Neural progenitor cell (in vitro differentiated cells): Measurements from ENCODE around the gene RASGRP3. TPM values are rescaled to one million over a fixed set of nuclear protein-coding genes. Genes with fewer than 3 reads are reported as not detected.

Experiments
- DNase-seq: peaks from one replicate; pipeline ENCODE4 v3.0.0-alpha.2; 2016; ENCODE audit warnings: low spot score
- H2AFZ ChIP-seq: fragments of 200-600 bp; sonication (generic); replicated peaks from 2 replicates; pipeline ENCODE4 v1.6.1; 2016; ENCODE audit warnings: antibody characterized with exemption
- H3F3A ChIP-seq: fragments of 200-600 bp; sonication (generic); 2 replicates; pipeline ENCODE4 v1.6.1; 2016; ENCODE audit warnings: antibody characterized with exemption, low read depth
- H3K27ac ChIP-seq: fragments of 200-600 bp; sonication (generic); 2 replicates; pipeline ENCODE4 v1.5.1; 2016; ENCODE audit warnings: mild to moderate bottlenecking
- H3K27me3 ChIP-seq: fragments of 200-600 bp; sonication (generic); 2 replicates; pipeline ENCODE4 v1.6.1; 2016; ENCODE audit warnings: mild to moderate bottlenecking, moderate library complexity
- H3K36me3 ChIP-seq: fragments of 200-600 bp; sonication (generic); 2 replicates; pipeline ENCODE4 v1.5.1; 2016
- H3K4me1 ChIP-seq: fragments of 200-600 bp; sonication (generic); 2 replicates; pipeline ENCODE4 v1.6.1; 2016; ENCODE audit warnings: mixed run types
- H3K4me2 ChIP-seq: fragments of 200-600 bp; sonication (generic); 2 replicates; pipeline ENCODE4 v1.6.1; 2016
- H3K4me3 ChIP-seq: fragments of 200-600 bp; sonication (generic); 2 replicates; pipeline ENCODE4 v1.5.1; 2016
- H3K79me2 ChIP-seq: fragments of 200-600 bp; sonication (generic); 2 replicates; pipeline ENCODE4 v1.6.1; 2016; ENCODE audit warnings: low read depth
- H3K9ac ChIP-seq: fragments of 200-600 bp; sonication (generic); 2 replicates; pipeline ENCODE4 v1.6.1; 2016
- H3K9me3 ChIP-seq: fragments of 200-600 bp; sonication (generic); 2 replicates; pipeline ENCODE4 v1.5.1; 2016; ENCODE audit warnings: low read depth
- H4K20me1 ChIP-seq: fragments of 200-600 bp; sonication (generic); 2 replicates; pipeline ENCODE4 v1.6.1; 2016; ENCODE audit warnings: low read depth
- H3K27ac Mint-ChIP-seq: 3 replicates; pipeline ENCODE4 v1.8.0; 2021; ENCODE audit warnings: mixed read lengths
- H3K27me3 Mint-ChIP-seq: 2 replicates; pipeline ENCODE4 v1.8.0; 2022; ENCODE audit warnings: low read depth, mild to moderate bottlenecking, inconsistent platforms, moderate library complexity, mixed read lengths; ENCODE audit not compliant: insufficient read depth
- H3K36me3 Mint-ChIP-seq: 3 replicates; pipeline ENCODE4 v1.8.0; 2021; ENCODE audit warnings: mixed read lengths
- H3K4me1 Mint-ChIP-seq: 3 replicates; pipeline ENCODE4 v1.8.0; 2021; ENCODE audit warnings: mixed read lengths
- H3K4me3 Mint-ChIP-seq: 3 replicates; pipeline ENCODE4 v1.8.0; 2021; ENCODE audit warnings: mild to moderate bottlenecking, moderate library complexity, mixed read lengths
- H3K9me3 Mint-ChIP-seq: 3 replicates; pipeline ENCODE4 v1.8.0; 2020; ENCODE audit warnings: mixed read lengths
- EZH2 ChIP-seq: fragments of 200-600 bp; sonication (generic); IDR thresholded peaks from 2 replicates; pipeline ENCODE4 v1.6.1; 2017; ENCODE audit warnings: antibody characterized with exemption, mild to moderate bottlenecking, moderate library complexity
- EZH2phosphoT487 ChIP-seq: fragments of 200-600 bp; sonication (generic); IDR thresholded peaks from 2 replicates; pipeline ENCODE4 v1.6.1; 2017; ENCODE audit warnings: antibody characterized with exemption
- total RNA-seq: library from RNA; depleted of rRNA; stranded (reverse); fragments of >200 nt; gene quantifications from 2 replicates; pipeline ENCODE4 v1.2.3, GENCODE V29; 2015; ENCODE audit warnings: low replicate concordance
- TF ChIP-seq, protein P1 (sequence below): fragments of 200-600 bp; sonication (generic); IDR thresholded peaks from 2 replicates; pipeline ENCODE4 v1.5.1; 2017; ENCODE audit warnings: antibody characterized with exemption, mild to moderate bottlenecking

The RASGRP3 gene
- total RNA-seq, 1 donor from 2014 or later, result not detected

DNA sequence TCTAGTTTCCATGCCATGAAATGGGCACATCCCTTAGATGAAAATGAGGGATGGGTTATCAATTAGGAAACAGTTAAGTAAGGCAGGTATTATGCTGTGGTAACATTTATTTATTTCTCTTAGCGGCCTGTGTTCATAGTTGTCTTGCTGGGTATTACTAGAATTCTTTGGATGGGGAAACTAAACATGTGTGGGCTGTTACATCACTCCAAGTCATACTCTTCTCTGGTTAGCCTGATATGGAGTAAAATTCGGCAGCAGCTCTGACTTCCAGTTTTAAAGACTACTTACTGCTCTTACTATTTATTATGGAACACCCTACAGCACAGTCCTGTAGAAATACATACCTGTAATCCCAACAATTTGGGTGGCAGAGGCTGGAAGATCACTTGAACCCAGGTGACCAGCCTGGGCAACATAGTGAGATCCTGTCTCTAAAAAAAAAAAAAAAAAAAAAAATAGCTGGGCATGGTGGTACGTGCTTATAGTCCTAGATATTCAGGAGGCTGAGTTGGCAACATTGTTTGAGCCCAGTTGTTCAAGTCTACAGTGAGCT, 33.1 kb upstream of the RASGRP3 start:
- no peaks in the 10 kb centered on the region for H4K20me1 ChIP-seq
- H3K4me2 ChIP-seq, result no peak overlapping the region
- no peaks in the 10 kb centered on the region for H3K4me1 Mint-ChIP-seq
- no peaks in the 10 kb centered on the region for H3K36me3 ChIP-seq
- no peaks in the 10 kb centered on the region for H3K9me3 ChIP-seq
- no peak overlapping the region for H3K27ac ChIP-seq
- H3K79me2 ChIP-seq, result no peaks in the 10 kb centered on the region
- TF ChIP-seq, protein P1, sequence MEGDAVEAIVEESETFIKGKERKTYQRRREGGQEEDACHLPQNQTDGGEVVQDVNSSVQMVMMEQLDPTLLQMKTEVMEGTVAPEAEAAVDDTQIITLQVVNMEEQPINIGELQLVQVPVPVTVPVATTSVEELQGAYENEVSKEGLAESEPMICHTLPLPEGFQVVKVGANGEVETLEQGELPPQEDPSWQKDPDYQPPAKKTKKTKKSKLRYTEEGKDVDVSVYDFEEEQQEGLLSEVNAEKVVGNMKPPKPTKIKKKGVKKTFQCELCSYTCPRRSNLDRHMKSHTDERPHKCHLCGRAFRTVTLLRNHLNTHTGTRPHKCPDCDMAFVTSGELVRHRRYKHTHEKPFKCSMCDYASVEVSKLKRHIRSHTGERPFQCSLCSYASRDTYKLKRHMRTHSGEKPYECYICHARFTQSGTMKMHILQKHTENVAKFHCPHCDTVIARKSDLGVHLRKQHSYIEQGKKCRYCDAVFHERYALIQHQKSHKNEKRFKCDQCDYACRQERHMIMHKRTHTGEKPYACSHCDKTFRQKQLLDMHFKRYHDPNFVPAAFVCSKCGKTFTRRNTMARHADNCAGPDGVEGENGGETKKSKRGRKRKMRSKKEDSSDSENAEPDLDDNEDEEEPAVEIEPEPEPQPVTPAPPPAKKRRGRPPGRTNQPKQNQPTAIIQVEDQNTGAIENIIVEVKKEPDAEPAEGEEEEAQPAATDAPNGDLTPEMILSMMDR, result no peak
- TF ChIP-seq EZH2 (no peak), EZH2phosphoT487 (no peak)
- H3K36me3 Mint-ChIP-seq, result no peaks in the 10 kb centered on the region
- H3K27me3 Mint-ChIP-seq, result no peaks in the 10 kb centered on the region
- no peak overlapping the region for H3K9ac ChIP-seq
- no peaks in the 10 kb centered on the region for H3K27me3 ChIP-seq
- no peaks in the 10 kb centered on the region for H3F3A ChIP-seq
- DNase-seq, result no peak
- no peaks in the 10 kb centered on the region for H3K4me1 ChIP-seq
- H3K4me3 ChIP-seq, result no peak overlapping the region
- H3K27ac Mint-ChIP-seq, result no peak overlapping the region
- no peaks in the 10 kb centered on the region for H3K9me3 Mint-ChIP-seq
- no peak overlapping the region for H3K4me3 Mint-ChIP-seq
- no peak overlapping the region for H2AFZ ChIP-seq

DNA sequence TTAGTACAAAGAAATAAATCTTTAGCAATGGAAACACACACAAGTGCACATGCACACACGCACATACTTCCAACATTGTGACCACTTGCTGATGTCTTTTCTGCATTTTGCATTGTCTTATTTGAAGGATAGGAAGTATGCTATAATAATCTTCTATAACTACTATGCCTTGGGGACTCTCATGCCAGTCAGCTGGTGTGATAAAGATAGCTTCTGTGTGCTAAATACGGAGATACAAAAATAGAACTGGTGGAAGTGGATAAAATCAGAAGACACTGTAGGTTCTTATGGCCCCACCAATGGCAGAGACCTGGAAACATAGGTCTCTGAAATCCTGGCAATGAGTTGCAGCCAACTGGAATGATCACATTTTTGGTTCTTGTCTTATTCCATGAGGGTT, 31.5 kb upstream of the RASGRP3 start:
- TF ChIP-seq, protein P1, result no peak
- no peak for TF ChIP-seq EZH2

DNA sequence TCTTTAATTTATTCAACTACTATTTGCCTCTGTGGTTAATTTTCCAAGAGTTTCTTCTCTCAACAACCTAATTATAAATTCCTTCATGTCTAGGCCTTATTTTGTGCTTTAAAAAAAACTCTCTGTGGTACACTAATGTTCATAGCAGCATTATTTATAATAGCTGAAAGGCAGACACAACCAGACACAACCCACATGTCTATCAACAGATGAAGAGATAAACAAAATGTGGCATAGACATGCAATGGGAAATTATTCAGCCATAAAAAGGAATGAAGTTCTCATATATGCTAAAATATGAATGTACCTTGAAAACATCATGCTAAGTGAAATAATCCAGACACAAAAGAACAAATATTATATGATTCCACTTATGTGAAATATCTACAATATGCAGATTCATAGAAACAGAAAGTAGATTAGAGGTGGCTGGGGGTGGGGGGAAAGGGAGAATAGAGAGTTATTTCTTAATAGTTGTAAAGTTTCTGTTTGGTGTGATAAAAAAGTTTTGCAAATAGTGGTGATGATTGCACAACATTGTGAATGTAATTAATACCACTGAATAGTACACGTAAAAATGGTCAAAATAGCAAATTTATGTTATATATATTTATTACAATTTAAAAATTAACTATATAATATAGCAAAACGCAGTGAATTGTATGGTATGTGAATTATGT, 28.1 kb upstream of the RASGRP3 start:
- Mint-ChIP-seq H3K4me3 (no peak overlapping the region), H3K9me3 (peaks cover 14% of the 10 kb centered on the region), H3K27ac (no peak overlapping the region), H3K27me3 (no peaks in the 10 kb centered on the region), H3K4me1 (no peaks in the 10 kb centered on the region), H3K36me3 (no peaks in the 10 kb centered on the region)
- no peak overlapping the region for H3K9ac ChIP-seq
- H3K79me2 ChIP-seq, result no peaks in the 10 kb centered on the region
- TF ChIP-seq EZH2 (no peak), EZH2phosphoT487 (no peak)
- TF ChIP-seq, protein P1, result no peak
- H2AFZ ChIP-seq, result no peak overlapping the region
- DNase-seq, result no peak
- H3K36me3 ChIP-seq, result no peaks in the 10 kb centered on the region
- no peak overlapping the region for H3K4me2 ChIP-seq
- no peak overlapping the region for H3K27ac ChIP-seq
- no peaks in the 10 kb centered on the region for H4K20me1 ChIP-seq
- no peaks in the 10 kb centered on the region for H3K4me1 ChIP-seq
- no peaks in the 10 kb centered on the region for H3F3A ChIP-seq
- no peaks in the 10 kb centered on the region for H3K27me3 ChIP-seq
- H3K9me3 ChIP-seq, result peaks cover 6% of the 10 kb centered on the region
- no peak overlapping the region for H3K4me3 ChIP-seq

More for the DNA sequence above, 31.5 kb upstream of the RASGRP3 start:
- no peak overlapping the region for H3K4me2 ChIP-seq
- no peaks in the 10 kb centered on the region for H4K20me1 ChIP-seq
- no peak for DNase-seq
- Mint-ChIP-seq H3K4me3 (no peak overlapping the region), H3K36me3 (no peaks in the 10 kb centered on the region), H3K27me3 (no peaks in the 10 kb centered on the region), H3K9me3 (no peaks in the 10 kb centered on the region), H3K4me1 (no peaks in the 10 kb centered on the region), H3K27ac (no peak overlapping the region)
- no peak overlapping the region for H3K27ac ChIP-seq
- H3F3A ChIP-seq, result no peaks in the 10 kb centered on the region
- no peak overlapping the region for H3K4me3 ChIP-seq
- no peak overlapping the region for H2AFZ ChIP-seq
- H3K27me3 ChIP-seq, result no peaks in the 10 kb centered on the region
- no peaks in the 10 kb centered on the region for H3K36me3 ChIP-seq
- H3K79me2 ChIP-seq, result no peaks in the 10 kb centered on the region
- H3K9ac ChIP-seq, result no peak overlapping the region
- H3K9me3 ChIP-seq, result no peaks in the 10 kb centered on the region
- H3K4me1 ChIP-seq, result no peaks in the 10 kb centered on the region
